ENCODE results near the gene DOCK6.
"Not testable (repeated sequence)": the region's sequence is repeated elsewhere in the genome, so short reads cannot be mapped to it uniquely, and the experiment has no call there.

The DOCK6 gene

GRCh38 chr19:11177592-11177991, 84.7 kb downstream of the DOCK6 start:
- in situ Hi-C loops (cut with HindIII; ENCODE audit: low sequenced_read_pairs), result loop anchor here (5.0 kb wide), 1 partner anchor 150 kb away; no protein-coding TSS in a partner anchor

GRCh38 chr19:11176466-11177193, 85.7 kb downstream of the DOCK6 start:
- in situ Hi-C loops (cut with HindIII; ENCODE audit: low sequenced_read_pairs), result loop anchor here (5.0 kb wide), 1 partner anchor 149 kb away; no protein-coding TSS in a partner anchor

GRCh38 chr19:11175920-11176319, 86.4 kb downstream of the DOCK6 start:
- in situ Hi-C loops (cut with HindIII; ENCODE audit: low sequenced_read_pairs), result loop anchor here (5.0 kb wide), 1 partner anchor 149 kb away; no protein-coding TSS in a partner anchor

GRCh38 chr19:11174336-11174735, 88.0 kb downstream of the DOCK6 start:
- in situ Hi-C loops (cut with HindIII; ENCODE audit: low sequenced_read_pairs), result no loop called here

GRCh38 chr19:11173516-11174155, 88.7 kb downstream of the DOCK6 start:
- in situ Hi-C loops (cut with HindIII; ENCODE audit: low sequenced_read_pairs), result no loop called here

- in situ Hi-C loops (cut with HindIII; ENCODE audit: low sequenced_read_pairs), result no loop called here
These were observed 89.7 kb downstream of the DOCK6 start for GRCh38 chr19:11172576-11172975.

GRCh38 chr19:11171144-11171543, 91.2 kb downstream of the DOCK6 start:
- in situ Hi-C loops (cut with HindIII; ENCODE audit: low sequenced_read_pairs), result no loop called here

- in situ Hi-C loops (cut with HindIII; ENCODE audit: low sequenced_read_pairs), result no loop called here
These were observed 92.2 kb downstream of the DOCK6 start for GRCh38 chr19:11169896-11170678.

- in situ Hi-C loops (cut with HindIII; ENCODE audit: low sequenced_read_pairs), result no loop called here
These were observed 93.8 kb downstream of the DOCK6 start for GRCh38 chr19:11168568-11168967.

- in situ Hi-C loops (cut with HindIII; ENCODE audit: low sequenced_read_pairs), result no loop called here
These were observed 95.8 kb downstream of the DOCK6 start for GRCh38 chr19:11166281-11167142.

- in situ Hi-C loops (cut with HindIII; ENCODE audit: low sequenced_read_pairs), result no loop called here
These were observed 96.8 kb downstream of the DOCK6 start for GRCh38 chr19:11165486-11166030.

- in situ Hi-C loops (cut with HindIII; ENCODE audit: low sequenced_read_pairs), result no loop called here
These were observed 97.4 kb downstream of the DOCK6 start for GRCh38 chr19:11164879-11165406.

- in situ Hi-C loops (cut with HindIII; ENCODE audit: low sequenced_read_pairs), result no loop called here
These were observed 98.0 kb downstream of the DOCK6 start for GRCh38 chr19:11164296-11164695.

GRCh38 chr19:11160440-11160768, 101.9 kb downstream of the DOCK6 start:
- in situ Hi-C loops (cut with HindIII; ENCODE audit: low sequenced_read_pairs), result not testable (repeated sequence)

GRCh38 chr19:11159598-11160439, 102.5 kb downstream of the DOCK6 start:
- in situ Hi-C loops (cut with HindIII; ENCODE audit: low sequenced_read_pairs), result no loop called here

- in situ Hi-C loops (cut with HindIII; ENCODE audit: low sequenced_read_pairs), result no loop called here
These were observed 106.8 kb downstream of the DOCK6 start, which contains the start of gene SPC24 for GRCh38 chr19:11155373-11156120. Gene SPC24 (minus strand): TSS chr19:11155782. CDS start chr19:11155776, 6 bp downstream.

GRCh38 chr19:11154683-11155047, 107.7 kb downstream of the DOCK6 start:
- in situ Hi-C loops (cut with HindIII; ENCODE audit: low sequenced_read_pairs), result no loop called here

- in situ Hi-C loops (cut with HindIII; ENCODE audit: low sequenced_read_pairs), result no loop called here
These were observed 109.8 kb downstream of the DOCK6 start for GRCh38 chr19:11152318-11153062.
